A549 (cell line): Measurements from ENCODE around the gene SEC14L6. TPM values are rescaled to one million over a fixed set of nuclear protein-coding genes. Genes with fewer than 3 reads are reported as not detected.
"Not testable (repeated sequence)": the region's sequence is repeated elsewhere in the genome, so short reads cannot be mapped to it uniquely, and the experiment has no call there.

Source experiments
- ATAC-seq, 2 experiments: fragments of 200-7000 bp in 1 of 2; fragments of >200 bp in 1 of 2; cut with Nextera tagmentation in 1 of 2; cut with Tn5 transposase in 1 of 2; 3 replicates each; pipeline versions ENCODE4 v1.8.0 to v1.9.1; 2018 to 2020; ENCODE audit warnings: mild to moderate bottlenecking in 1 of 2, moderate library complexity in 1 of 2
- CTCF ChIA-PET: fragments of 300-600 bp; sonication (Branson Sonifier 250); formaldehyde crosslinking; extraction: SDS; loops from one replicate; lab custom pipeline; 2021; ENCODE audit warnings: antibody characterized with exemption, inconsistent platforms; lab: Yijun Ruan, JAX
- POLR2A ChIA-PET: fragments of 350-600 bp; formaldehyde crosslinking; extraction: SDS; loops from one replicate; lab custom pipeline; 2021; ENCODE audit warnings: antibody characterized with exemption, inconsistent platforms; lab: Yijun Ruan, JAX
- DNase-seq, 2 experiments: peaks; one replicate each; pipeline versions ENCODE4 v3.0.0 to v3.0.0-alpha.2; 2011 to 2016; ENCODE audit warnings: low read depth in 1 of 2, low spot score in 1 of 2
- FAIRE-seq: peaks from 2 replicates; lab custom pipeline; 2011; peaks lifted over from hg19 to GRCh38; lab: Jason Lieb, UNC
- H3K27ac ChIP-seq, 2 experiments: fragments of >200 bp; sonication (Bioruptor Twin); formaldehyde crosslinking; 3 replicates each; pipeline ENCODE4 v1.5.1; 2016 to 2017
- H3K4me1 ChIP-seq: fragments of >200 bp; sonication (Bioruptor Twin); formaldehyde crosslinking; 3 replicates; pipeline ENCODE4 v1.6.1; 2016
- H3K4me2 ChIP-seq: fragments of >200 bp; sonication (Bioruptor Twin); formaldehyde crosslinking; 3 replicates; pipeline ENCODE4 v1.6.1; 2016
- H3K4me3 ChIP-seq: fragments of >200 bp; sonication (Bioruptor Twin); formaldehyde crosslinking; 3 replicates; pipeline ENCODE4 v1.5.1; 2016
- H3K9me3 ChIP-seq: fragments of >200 bp; sonication (Bioruptor Twin); formaldehyde crosslinking; 3 replicates; pipeline ENCODE4 v1.6.1; 2016
- BCL3 ChIP-seq: fragments of >200 bp; sonication (Bioruptor Twin); formaldehyde crosslinking; IDR thresholded peaks from 3 replicates; pipeline ENCODE4 v1.6.1; 2016
- BHLHE40 ChIP-seq: IDR thresholded peaks from 2 replicates; pipeline ENCODE4 v1.6.1; 2012; ENCODE audit warnings: low read depth, low read length, inconsistent platforms
- CBX8 ChIP-seq: fragments of 200-600 bp; sonication (generic); IDR thresholded peaks from 2 replicates; pipeline ENCODE4 v1.6.1; 2016
- CTCF ChIP-seq: fragments of >200 bp; sonication (Bioruptor Twin); formaldehyde crosslinking; IDR thresholded peaks from 3 replicates; pipeline ENCODE4 v1.5.1; 2016
- E2F6 ChIP-seq: IDR thresholded peaks from 2 replicates; pipeline ENCODE4 v1.6.1; 2012; ENCODE audit warnings: low read depth, borderline replicate concordance
- EHF ChIP-seq: fragments of 250-450 bp; sonication (Bioruptor Pico); IDR thresholded peaks from 2 replicates; pipeline ENCODE4 v1.5.0; 2020; ENCODE audit warnings: mild to moderate bottlenecking
- ELK1 ChIP-seq: fragments of 150-350 bp; IDR thresholded peaks from 2 replicates; pipeline ENCODE4 v1.6.1; 2014; ENCODE audit warnings: low read depth, mild to moderate bottlenecking, low read length
- ESRRA ChIP-seq: fragments of 150-350 bp; IDR thresholded peaks from 2 replicates; pipeline ENCODE4 v1.6.1; 2014; ENCODE audit warnings: mild to moderate bottlenecking, low read length, borderline replicate concordance
- FOSL2 ChIP-seq, 2 experiments: fragments of 450-650 bp in 1 of 2; fragments of >200 bp in 1 of 2; sonication (Bioruptor Twin) in 1 of 2; formaldehyde crosslinking; IDR thresholded peaks; 2 replicates each; pipeline versions ENCODE4 v1.5.0 to v1.6.1; 2016 to 2020; ENCODE audit warnings: mild to moderate bottlenecking in 1 of 2, moderate library complexity in 1 of 2
- GATA3 ChIP-seq: IDR thresholded peaks from 2 replicates; pipeline ENCODE4 v1.6.1; 2012; ENCODE audit warnings: borderline replicate concordance
- HEYL ChIP-seq: fragments of 250-450 bp; sonication (Bioruptor Pico); IDR thresholded peaks from 2 replicates; pipeline ENCODE4 v1.8.0; 2021; ENCODE audit warnings: mild to moderate bottlenecking, moderate library complexity
- HOXA7 ChIP-seq: fragments of 250-450 bp; sonication (Bioruptor Pico); IDR thresholded peaks from 2 replicates; pipeline ENCODE4 v1.5.0; 2020; ENCODE audit warnings: mild to moderate bottlenecking, moderate library complexity
- HOXB13 ChIP-seq: fragments of 250-450 bp; sonication (Bioruptor Pico); IDR thresholded peaks from 2 replicates; pipeline ENCODE4 v1.5.0; 2020; ENCODE audit warnings: low read depth, mild to moderate bottlenecking, moderate library complexity
- HOXB5 ChIP-seq: fragments of 250-450 bp; sonication (Bioruptor Pico); IDR thresholded peaks from 2 replicates; pipeline ENCODE4 v1.5.0; 2020; ENCODE audit warnings: mild to moderate bottlenecking, moderate library complexity
- MAX ChIP-seq: IDR thresholded peaks from 2 replicates; pipeline ENCODE4 v1.6.1; 2012
- MAZ ChIP-seq: fragments of 150-350 bp; IDR thresholded peaks from 2 replicates; pipeline ENCODE4 v1.6.1; 2014; ENCODE audit warnings: antibody characterized with exemption, low read depth, low read length, borderline replicate concordance
- PBX3 ChIP-seq: IDR thresholded peaks from 2 replicates; pipeline ENCODE4 v1.6.1; 2012
- PHF8 ChIP-seq: fragments of 200-600 bp; sonication (generic); IDR thresholded peaks from 2 replicates; pipeline ENCODE4 v1.6.1; 2016; ENCODE audit warnings: low read depth, mild to moderate bottlenecking, antibody characterized with exemption, moderate library complexity, borderline replicate concordance
- POLR2AphosphoS2 ChIP-seq: conservative IDR thresholded peaks from 2 replicates; pipeline ENCODE4 v1.6.1; 2012; ENCODE audit warnings: low read length, improper control_type of control experiment, inconsistent platforms
- USF2 ChIP-seq: fragments of 450-650 bp; IDR thresholded peaks from 2 replicates; pipeline ENCODE4 v1.6.1; 2014; ENCODE audit warnings: antibody characterized with exemption
- WGBS: methylation state at CpG from one replicate; pipeline ENCODE4 v1.1.6; 2017; ENCODE audit errors: missing lambda C conversion rate; 5-methylcytosine and 5-hydroxymethylcytosine counted together
- polyA minus RNA-seq: library from RNA; depleted of rRNA, polyadenylated mRNA; stranded (reverse); fragments of >200 nt; gene quantifications from 2 replicates; pipeline ENCODE4 v1.2.3, GENCODE V29; 2011; rRNA and poly(A)+ RNA removed
- polyA plus RNA-seq, 4 experiments: library from polyadenylated mRNA; depleted of rRNA in 3 of 4; stranded (reverse); fragments of >200 nt; fragmentation: RNase III in 1 of 4; extraction: RNeasy Plus Mini Kit Qiagen cat#74134 plus additional on column Dnase treatment in 1 of 4; gene quantifications; 2 replicates in 3 of 4; 3 replicates in 1 of 4; pipeline ENCODE4 v1.2.3, GENCODE V29; 2011 to 2017

Gene SEC14L6
- polyA plus RNA-seq (2011; rRNA removed) (not detected in 2 replicates), polyA plus RNA-seq (2017; fragmentation: RNase III; extraction: RNeasy Plus Mini Kit Qiagen cat#74134 plus additional on column Dnase treatment) (not detected in 3 replicates), polyA minus RNA-seq (not detected in 2 replicates)
- not detected in 2 replicates for polyA plus RNA-seq (2012; cell fraction: cytosol; rRNA removed)
- 0.02 TPM in 1 of 2 replicates, not detected in the other for polyA plus RNA-seq (2012; cell fraction: nucleus; rRNA removed)

- Histone ChIP-seq H3K27ac (no peak within 1 kb of the TSS), H3K4me2 (no peak within 1 kb of the TSS), H3K4me1 (no peaks in the 10 kb centered on the region), H3K4me3 (no peak within 1 kb of the TSS), H3K9me3 (no peaks in the 10 kb centered on the region)
- FAIRE-seq = no peak
- no peak for DNase-seq
- ChIA-PET POLR2A (no interaction called here), CTCF (interaction anchor here (1.0 kb wide), 1 partner anchor 10 kb away, joined by 3 read pairs; no protein-coding TSS in a partner anchor)
- TF ChIP-seq ESRRA (no peak), CTCF (no peak), CBX8 (no peak), PBX3 (no peak), BHLHE40 (no peak), HOXB13 (no peak), HOXA7 (CRISPR knock-in tag) (no peak), MAX (no peak), HEYL (CRISPR knock-in tag) (no peak), HOXB5 (no peak), FOSL2 (IDR thresholded peaks at IDR 0.05) (no peak), FOSL2 (CRISPR knock-in tag; IDR thresholded peaks at IDR 0.05) (no peak), EHF (CRISPR knock-in tag) (no peak), E2F6 (no peak), POLR2AphosphoS2 (no peak), ELK1 (no peak)
- WGBS = 93% methylated on average over 7 of the region's 7 CpGs
- ATAC-seq = no peak
Measured at GRCh38 chr22:30546616-30547015, at the start of gene SEC14L6. Gene SEC14L6 (minus strand): TSS chr22:30546741. CDS start chr22:30546682, 59 bp downstream.

- Histone ChIP-seq H3K4me3 (no peak overlapping the region), H3K9me3 (no peaks in the 10 kb centered on the region), H3K4me2 (no peak overlapping the region), H3K4me1 (no peaks in the 10 kb centered on the region), H3K27ac (no peak overlapping the region)
- no peak for DNase-seq
- 45% methylated on average over 2 of the region's 2 CpGs for WGBS
- TF ChIP-seq PHF8 (no peak), HOXA7 (CRISPR knock-in tag) (no peak), HEYL (CRISPR knock-in tag) (no peak), MAZ (no peak), BCL3 (no peak), GATA3 (no peak), USF2 (no peak)
- CTCF ChIA-PET = interaction anchor here (1.5 kb wide), 1 partner anchor 8 kb away, joined by 4 read pairs; no protein-coding TSS in a partner anchor
- FAIRE-seq = no peak
- no peak for ATAC-seq
- POLR2A ChIA-PET = no interaction called here
Measured at GRCh38 chr22:30596199-30596598, 49.7 kb upstream of the SEC14L6 start.

- ChIA-PET POLR2A (interaction anchor here (0.9 kb wide), 1 partner anchor 9 kb away, joined by 3 read pairs; no protein-coding TSS in a partner anchor), CTCF (interaction anchor here (0.7 to 2.5 kb wide), 4 partner anchors 9 to 107 kb away, joined by 3 to 7 read pairs (median 3); no protein-coding TSS in a partner anchor)
- Histone ChIP-seq H3K27ac (peak overlapping the region in 1 of 2 experiments; percentile 92; a peak in 2 of 6 replicates), H3K4me3 (peak overlapping the region; percentile 37), H3K4me2 (peak overlapping the region; percentile 92)
- ATAC-seq, DNase-seq, FAIRE-seq, H3K4me1 ChIP-seq, H3K9me3 ChIP-seq: not testable (repeated sequence)
- WGBS = 28% methylated on average over 17 of the region's 18 CpGs
Measured at GRCh38 chr22:30592360-30592713, 45.8 kb upstream of the SEC14L6 start.
